Mesenchymal stem cell (in vitro differentiated cells and primary cell): ENCODE measurements around the gene KPTN.

Source experiments
- DNase-seq: peaks from one replicate; pipeline ENCODE4 v3.0.0-alpha.2; 2013
- H2AFZ ChIP-seq: one replicate; pipeline ENCODE4 v1.6.1; 2013; ENCODE audit warnings: low read depth, mild to moderate bottlenecking, control low read depth, inconsistent platforms, low read length, moderate library complexity
- H2AK5ac ChIP-seq: 2 replicates; pipeline ENCODE4 v1.6.1; 2013; ENCODE audit warnings: low read length, moderate library complexity, mild to moderate bottlenecking, inconsistent platforms; ENCODE audit not compliant: severe bottlenecking
- H2BK120ac ChIP-seq: one replicate; pipeline ENCODE4 v1.6.1; 2013; ENCODE audit warnings: low read depth, mild to moderate bottlenecking, inconsistent platforms, low read length, moderate library complexity
- H2BK12ac ChIP-seq, 2 experiments: one replicate each; pipeline ENCODE4 v1.6.1; 2013; ENCODE audit warnings: inconsistent platforms in 2 of 2, low read length in 2 of 2, mild to moderate bottlenecking in 2 of 2, moderate library complexity in 2 of 2, control low read depth in 1 of 2
- H2BK15ac ChIP-seq: one replicate; pipeline ENCODE4 v1.6.1; 2013; ENCODE audit warnings: mild to moderate bottlenecking, low read depth, inconsistent platforms; ENCODE audit not compliant: poor library complexity, severe bottlenecking
- H2BK5ac ChIP-seq: 2 replicates; pipeline ENCODE4 v1.6.1; 2013; ENCODE audit warnings: low read depth, mild to moderate bottlenecking, low read length, control low read depth, inconsistent platforms; ENCODE audit not compliant: poor library complexity, severe bottlenecking
- H3K14ac ChIP-seq, 2 experiments: one replicate each; pipeline ENCODE4 v1.6.1; 2013; ENCODE audit warnings: inconsistent platforms in 2 of 2, low read length in 2 of 2, control low read depth in 1 of 2, mild to moderate bottlenecking in 1 of 2, moderate library complexity in 1 of 2
- H3K18ac ChIP-seq, 2 experiments: one replicate each; pipeline ENCODE4 v1.6.1; 2013; ENCODE audit warnings: inconsistent platforms in 2 of 2, low read length in 2 of 2, control low read depth in 1 of 2, low read depth in 1 of 2, mild to moderate bottlenecking in 1 of 2
- H3K23ac ChIP-seq, 2 experiments: one replicate each; pipeline ENCODE4 v1.6.1; 2013; ENCODE audit warnings: inconsistent platforms in 2 of 2, low read length in 2 of 2, mild to moderate bottlenecking in 2 of 2, moderate library complexity in 2 of 2, control low read depth in 1 of 2
- H3K27ac ChIP-seq: 2 replicates; pipeline ENCODE4 v1.5.1; 2013; ENCODE audit warnings: mild to moderate bottlenecking, moderate library complexity, low read length, control low read depth, inconsistent platforms; ENCODE audit not compliant: poor library complexity, severe bottlenecking
- H3K27me3 ChIP-seq, 2 experiments: 2 replicates each; pipeline versions ENCODE4 v1.6.1 to v1.7.0; 2013; ENCODE audit warnings: low read length in 2 of 2, mild to moderate bottlenecking in 2 of 2, moderate library complexity in 2 of 2, control low read depth in 1 of 2, inconsistent platforms in 1 of 2; ENCODE audit not compliant: control insufficient read depth in 1 of 2, insufficient read depth in 1 of 2
- H3K36me3 ChIP-seq, 2 experiments: 2 replicates each; pipeline versions ENCODE4 v1.6.1 to v1.7.0; 2013; ENCODE audit warnings: low read length in 2 of 2, control low read depth in 1 of 2, inconsistent platforms in 1 of 2, low read depth in 1 of 2, mild to moderate bottlenecking in 1 of 2; ENCODE audit not compliant: insufficient read depth in 2 of 2, control insufficient read depth in 1 of 2
- H3K4ac ChIP-seq, 2 experiments: one replicate each; pipeline ENCODE4 v1.6.1; 2013; ENCODE audit warnings: inconsistent platforms in 2 of 2, low read length in 2 of 2, mild to moderate bottlenecking in 2 of 2, moderate library complexity in 2 of 2, control low read depth in 1 of 2, low read depth in 1 of 2
- H3K4me1 ChIP-seq: 2 replicates; pipeline ENCODE4 v1.6.1; 2013; ENCODE audit warnings: low read depth, low read length, control low read depth; ENCODE audit not compliant: control insufficient read depth, insufficient read depth
- H3K4me2 ChIP-seq: 2 replicates; pipeline ENCODE4 v1.6.1; 2013; ENCODE audit warnings: low read length, mild to moderate bottlenecking, inconsistent platforms; ENCODE audit not compliant: poor library complexity, severe bottlenecking
- H3K4me3 ChIP-seq, 2 experiments: 2 replicates each; pipeline versions ENCODE4 v1.5.1 to v1.7.0; 2013; ENCODE audit warnings: low read length in 2 of 2, mild to moderate bottlenecking in 2 of 2, control low read depth in 1 of 2, low read depth in 1 of 2; ENCODE audit not compliant: insufficient read depth in 1 of 2
- H3K79me1 ChIP-seq: replicated peaks from 2 replicates; pipeline ENCODE4 v1.6.1; 2013; ENCODE audit warnings: mild to moderate bottlenecking, control low read depth, low read length, inconsistent platforms; ENCODE audit not compliant: poor library complexity, severe bottlenecking
- H3K9ac ChIP-seq: 2 replicates; pipeline ENCODE4 v1.7.0; 2013; ENCODE audit warnings: mild to moderate bottlenecking, low read length, moderate library complexity
- H3K9me3 ChIP-seq: 2 replicates; pipeline ENCODE4 v1.7.0; 2013; ENCODE audit warnings: mild to moderate bottlenecking, low read length; ENCODE audit not compliant: control insufficient read depth
- H4K8ac ChIP-seq: one replicate; pipeline ENCODE4 v1.6.1; 2013; ENCODE audit warnings: inconsistent platforms, mild to moderate bottlenecking, low read length, moderate library complexity
- H4K91ac ChIP-seq: one replicate; pipeline ENCODE4 v1.6.1; 2013; ENCODE audit warnings: mild to moderate bottlenecking, low read length, inconsistent platforms
- WGBS: methylation state at CpG from one replicate; pipeline ENCODE4 v1.1.7; 2013; ENCODE audit warnings: mixed read lengths; 5-methylcytosine and 5-hydroxymethylcytosine counted together

Gene KPTN

DNA sequence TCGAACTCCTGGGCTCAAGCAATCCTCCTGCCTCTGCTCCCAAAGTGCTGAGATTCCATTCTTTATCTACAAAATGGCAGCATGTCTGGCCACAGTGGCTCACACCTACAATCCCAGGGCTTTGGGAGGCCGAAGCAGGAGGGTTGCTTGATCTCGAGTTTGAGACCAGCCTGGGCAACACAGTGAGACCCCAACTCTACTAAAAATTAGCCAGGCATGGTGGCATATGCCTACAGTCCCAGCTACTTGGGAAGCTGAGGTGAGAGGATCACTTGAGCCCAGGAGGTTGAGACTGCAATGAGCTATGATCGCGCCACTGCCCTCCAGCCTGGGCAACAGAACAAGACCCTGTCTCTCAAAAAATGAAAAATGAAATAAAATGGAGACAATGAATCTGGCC is 24.7 kb upstream of the KPTN start:
- H2BK5ac ChIP-seq: no peak overlapping the region
- no peak overlapping the region for H3K4me2 ChIP-seq
- H3K9me3 ChIP-seq: no peaks in the 10 kb centered on the region
- H3K27ac ChIP-seq: no peak overlapping the region
- H4K8ac ChIP-seq: no peak overlapping the region
- H3K23ac ChIP-seq: no peak overlapping the region
- H3K9ac ChIP-seq: no peak overlapping the region
- no peak overlapping the region for H2BK120ac ChIP-seq
- no peak overlapping the region for H3K4me3 ChIP-seq
- no peak overlapping the region for H3K18ac ChIP-seq
- DNase-seq: no peak
- peaks cover 44% of the 10 kb centered on the region for H3K79me1 ChIP-seq
- H2AK5ac ChIP-seq: no peak overlapping the region
- H3K27me3 ChIP-seq: no peaks in the 10 kb centered on the region
- no peak overlapping the region for H2AFZ ChIP-seq
- no peak overlapping the region for H2BK12ac ChIP-seq
- peaks cover 33% of the 10 kb centered on the region for H3K4me1 ChIP-seq
- no peak overlapping the region for H4K91ac ChIP-seq
- no peak overlapping the region for H3K14ac ChIP-seq
- WGBS: 95% methylated on average over 5 of the region's 5 CpGs
- H3K4ac ChIP-seq: no peak overlapping the region
- H2BK15ac ChIP-seq: no peak overlapping the region
- H3K36me3 ChIP-seq: peaks cover 29 to 33% of the 10 kb centered on the region in 2 experiments

DNA sequence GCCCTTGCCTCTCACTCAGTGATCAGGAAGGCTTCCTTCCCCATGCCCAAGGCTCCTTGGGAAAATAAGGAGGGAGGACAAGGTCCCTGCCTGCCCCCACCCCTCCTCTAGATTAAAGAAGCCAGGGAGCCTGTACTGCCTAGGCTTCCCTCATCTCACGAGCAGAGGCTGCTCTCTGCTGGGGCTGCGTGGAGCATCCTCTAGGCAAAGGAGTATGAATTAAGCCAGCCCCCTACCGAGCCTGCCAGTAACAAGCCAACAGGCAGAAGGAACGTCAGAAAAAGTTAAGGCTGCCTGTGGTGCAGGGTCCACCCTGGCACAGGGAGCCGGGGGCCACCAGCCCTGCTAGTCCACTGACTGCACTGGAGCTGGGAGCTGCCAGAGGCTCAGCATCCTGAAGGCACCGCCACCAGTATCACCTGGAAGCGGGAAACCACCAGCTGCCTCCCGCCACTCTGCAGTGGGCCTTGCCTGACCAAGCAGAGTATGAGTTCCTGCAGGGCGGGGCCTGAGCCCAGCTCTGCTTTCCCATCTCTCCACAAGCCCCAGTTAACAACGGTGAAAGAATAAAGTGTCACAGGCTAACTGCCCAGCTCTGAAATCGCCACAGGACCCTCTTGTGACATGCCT is 24.0 kb upstream of the KPTN start:
- Histone ChIP-seq H3K23ac (no peak overlapping the region), H3K27me3 (no peaks in the 10 kb centered on the region), H2BK12ac (no peak overlapping the region), H3K27ac (no peak overlapping the region), H2BK5ac (no peak overlapping the region), H2BK15ac (no peak overlapping the region), H3K4me2 (no peak overlapping the region), H4K91ac (no peak overlapping the region), H3K9me3 (no peaks in the 10 kb centered on the region), H2AFZ (no peak overlapping the region), H3K14ac (no peak overlapping the region), H2AK5ac (no peak overlapping the region), H3K4ac (no peak overlapping the region), H3K9ac (peak overlapping the region; percentile 18), H3K4me3 (no peak overlapping the region), H4K8ac (no peak overlapping the region), H2BK120ac (no peak overlapping the region), H3K4me1 (peaks cover 28% of the 10 kb centered on the region), H3K18ac (no peak overlapping the region), H3K79me1 (peaks cover 50% of the 10 kb centered on the region), H3K36me3 (peaks cover 36 to 40% of the 10 kb centered on the region in 2 experiments)
- no peak for DNase-seq
- 91% methylated on average over 11 of the region's 11 CpGs for WGBS

- no peak overlapping the region for H4K8ac ChIP-seq
- H2BK12ac ChIP-seq: no peak overlapping the region
- no peak overlapping the region for H3K27ac ChIP-seq
- no peak overlapping the region for H3K4ac ChIP-seq
- H2AFZ ChIP-seq: no peak overlapping the region
- no peaks in the 10 kb centered on the region for H3K9me3 ChIP-seq
- no peak overlapping the region for H2AK5ac ChIP-seq
- H3K4me2 ChIP-seq: no peak overlapping the region
- no peak overlapping the region for H2BK5ac ChIP-seq
- no peak overlapping the region for H3K23ac ChIP-seq
- H4K91ac ChIP-seq: peak overlapping the region; percentile 23
- no peak overlapping the region for H2BK120ac ChIP-seq
- H3K9ac ChIP-seq: peak overlapping the region; percentile 18
- DNase-seq: no peak
- no peak overlapping the region for H2BK15ac ChIP-seq
- no peak overlapping the region for H3K14ac ChIP-seq
- H3K79me1 ChIP-seq: peaks cover 48% of the 10 kb centered on the region
- WGBS: 81% methylated on average over 6 of the region's 6 CpGs
- H3K18ac ChIP-seq: no peak overlapping the region
- peaks cover 20% of the 10 kb centered on the region for H3K4me1 ChIP-seq
- no peaks in the 10 kb centered on the region for H3K27me3 ChIP-seq
- peaks cover 44% of the 10 kb centered on the region in 2 experiments for H3K36me3 ChIP-seq
- H3K4me3 ChIP-seq: no peak overlapping the region
Observed at GRCh38 chr19:47507012-47507411, 23.0 kb upstream of the KPTN start.

DNA sequence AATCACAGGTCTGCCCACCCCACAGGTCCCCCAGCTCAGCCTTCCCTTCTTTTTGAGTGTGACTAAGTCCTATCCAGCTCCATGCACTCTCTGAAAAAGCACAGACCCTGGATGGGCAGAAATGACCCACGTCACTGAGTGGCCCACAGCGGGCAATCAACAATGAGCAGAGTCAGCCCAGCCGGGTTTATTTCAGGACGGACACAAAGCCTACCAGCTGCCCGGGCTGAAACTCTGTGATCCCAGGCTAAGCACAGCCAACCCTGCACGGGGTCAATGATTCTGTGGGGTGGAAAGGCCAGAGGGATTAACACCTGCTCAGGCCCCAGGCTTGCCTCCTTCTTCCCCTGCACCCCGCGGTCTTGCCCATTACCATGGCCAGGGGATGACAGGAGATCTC is 22.4 kb upstream of the KPTN start:
- Histone ChIP-seq H2BK12ac (no peak overlapping the region), H3K4me3 (no peak overlapping the region), H3K4me1 (peaks cover 15% of the 10 kb centered on the region), H4K91ac (no peak overlapping the region), H2BK5ac (no peak overlapping the region), H3K36me3 (peaks cover 44 to 48% of the 10 kb centered on the region in 2 experiments), H3K27me3 (no peaks in the 10 kb centered on the region), H3K79me1 (peaks cover 48% of the 10 kb centered on the region), H3K14ac (no peak overlapping the region), H4K8ac (no peak overlapping the region), H3K4me2 (no peak overlapping the region), H3K9me3 (no peaks in the 10 kb centered on the region), H2BK15ac (no peak overlapping the region), H3K9ac (no peak overlapping the region), H3K18ac (no peak overlapping the region), H3K4ac (no peak overlapping the region), H2BK120ac (no peak overlapping the region), H3K27ac (no peak overlapping the region), H2AFZ (no peak overlapping the region), H3K23ac (no peak overlapping the region), H2AK5ac (no peak overlapping the region)
- no peak for DNase-seq
- 94% methylated on average over 8 of the region's 8 CpGs for WGBS
